Endothelial cell of umbilical vein (primary cell): Measurements from ENCODE around the gene RANGAP1. TPM values are rescaled to one million over a fixed set of nuclear protein-coding genes. Genes with fewer than 3 reads are reported as not detected.

Source experiments
- BruUV-seq: library from RNA; stranded (reverse); fragments of 400-500 nt; replicated peaks from 2 replicates; lab custom pipeline; 2021; lab: Mats Ljungman, UMichigan
- CTCF ChIA-PET: fragments of 300-600, 350-600 bp; sonication (Branson Sonifier 250); formaldehyde crosslinking; loops from one replicate; lab custom pipeline; 2021; ENCODE audit warnings: antibody characterized with exemption, inconsistent platforms; lab: Charles Lee
- POLR2A ChIA-PET: fragments of 300-600, 350-600 bp; sonication (Branson Sonifier 250); formaldehyde crosslinking; loops from one replicate; lab custom pipeline; 2021; ENCODE audit warnings: antibody characterized with exemption, inconsistent platforms; lab: Charles Lee
- DNase-seq: peaks from one replicate; pipeline ENCODE4 v3.0.0-alpha.2; 2011; ENCODE audit warnings: low read depth, low spot score
- FAIRE-seq: peaks from 2 replicates; lab custom pipeline; 2011; peaks lifted over from hg19 to GRCh38; lab: Jason Lieb, UNC
- H2AFZ ChIP-seq: 2 replicates; pipeline ENCODE4 v1.6.0; 2012; ENCODE audit warnings: low read depth, low read length, control low read depth, inconsistent platforms
- H3K27ac ChIP-seq: 2 replicates; pipeline ENCODE4 v1.5.1; 2011; ENCODE audit warnings: low read depth, mild to moderate bottlenecking, control low read depth, low read length, moderate library complexity; ENCODE audit not compliant: insufficient read depth
- H3K27me3 ChIP-seq, 2 experiments: 2 replicates each; pipeline versions ENCODE4 v1.6.0 to v1.6.1; 2011; ENCODE audit warnings: low read length in 2 of 2, mixed read lengths in 1 of 2; ENCODE audit not compliant: control insufficient read depth in 2 of 2, insufficient read depth in 2 of 2
- H3K36me3 ChIP-seq, 2 experiments: 2 replicates in 1 of 2; 3 replicates in 1 of 2; pipeline ENCODE4 v1.5.1; 2011; ENCODE audit warnings: low read length in 2 of 2, mild to moderate bottlenecking in 1 of 2, moderate library complexity in 1 of 2; ENCODE audit not compliant: control insufficient read depth in 2 of 2, insufficient read depth in 2 of 2; ENCODE audit errors: extremely low read depth in 1 of 2
- H3K4me1 ChIP-seq: 3 replicates; pipeline ENCODE4 v1.5.1; 2011; ENCODE audit warnings: mild to moderate bottlenecking, low read length; ENCODE audit not compliant: control insufficient read depth, insufficient read depth; ENCODE audit errors: extremely low read depth
- H3K4me2 ChIP-seq: 2 replicates; pipeline ENCODE4 v1.6.1; 2011; ENCODE audit warnings: low read length, control low read depth, mixed read lengths; ENCODE audit not compliant: insufficient read depth
- H3K4me3 ChIP-seq, 3 experiments: fragments of 200-600 bp in 1 of 3; sonication (generic), shearing (Covaris generic) in 1 of 3; replicated peaks in 1 of 3; 2 replicates each; pipeline ENCODE4 v1.5.1; 2011 to 2016; ENCODE audit warnings: control low read depth in 3 of 3, low read length in 3 of 3, mild to moderate bottlenecking in 2 of 3, inconsistent platforms in 1 of 3, low read depth in 1 of 3, moderate library complexity in 1 of 3; ENCODE audit not compliant: insufficient read depth in 1 of 3
- H3K79me2 ChIP-seq: 2 replicates; pipeline ENCODE4 v1.6.0; 2012; ENCODE audit warnings: low read length, inconsistent platforms; ENCODE audit not compliant: control insufficient read depth, insufficient read depth
- H3K9ac ChIP-seq: replicated peaks from 2 replicates; pipeline ENCODE3; 2011; ENCODE audit warnings: low read length, control low read depth; ENCODE audit not compliant: insufficient read depth; ENCODE audit errors: extremely low read depth
- H3K9me1 ChIP-seq: replicated peaks from 3 replicates; pipeline ENCODE4 v1.6.0; 2011; ENCODE audit warnings: mild to moderate bottlenecking, low read length; ENCODE audit not compliant: control insufficient read depth, insufficient read depth; ENCODE audit errors: extremely low read depth
- H3K9me3 ChIP-seq: replicated peaks from 2 replicates; pipeline ENCODE4 v1.5.1; 2012; ENCODE audit warnings: low read length, inconsistent platforms; ENCODE audit not compliant: control insufficient read depth, insufficient read depth
- H4K20me1 ChIP-seq: replicated peaks from 2 replicates; pipeline ENCODE3; 2011; ENCODE audit warnings: mild to moderate bottlenecking, low read length; ENCODE audit not compliant: control insufficient read depth, insufficient read depth; ENCODE audit errors: extremely low read depth
- EZH2 ChIP-seq: IDR thresholded peaks from 2 replicates; pipeline ENCODE4 v1.6.1; 2012; ENCODE audit warnings: borderline replicate concordance, low read depth, mild to moderate bottlenecking, moderate library complexity, low read length, inconsistent platforms; ENCODE audit not compliant: severe bottlenecking
- FOS ChIP-seq: IDR thresholded peaks from 2 replicates; pipeline ENCODE4 v1.6.1; 2011; ENCODE audit warnings: mild to moderate bottlenecking, low read length, moderate library complexity, borderline replicate concordance; ENCODE audit not compliant: insufficient read depth
- GATA2 ChIP-seq: IDR thresholded peaks from 2 replicates; pipeline ENCODE4 v1.7.0; 2011; ENCODE audit warnings: low read depth, mild to moderate bottlenecking, moderate library complexity, mixed read lengths, low read length; ENCODE audit not compliant: insufficient read length, insufficient read depth
- JUN ChIP-seq: IDR thresholded peaks from 2 replicates; pipeline ENCODE4 v1.6.1; 2011; ENCODE audit warnings: borderline replicate concordance, low read depth; ENCODE audit not compliant: insufficient read length, insufficient read depth
- MYC ChIP-seq: IDR thresholded peaks from one replicate; pipeline ENCODE4 v1.6.1; 2011; ENCODE audit warnings: mild to moderate bottlenecking, low read depth, low read length
- POLR2A ChIP-seq: IDR thresholded peaks from 2 replicates; pipeline ENCODE4 v1.6.1; 2012; ENCODE audit warnings: low read depth, mild to moderate bottlenecking, control low read depth, low read length
- POLR2AphosphoS5 ChIP-seq: IDR thresholded peaks from 2 replicates; pipeline ENCODE4 v1.6.1; 2012; ENCODE audit warnings: low read depth, mild to moderate bottlenecking, control low read depth, low read length, moderate library complexity; ENCODE audit not compliant: insufficient read depth
- dilution Hi-C: fragments of 300-500 bp; cut with MboI; formaldehyde crosslinking; loops from one replicate; pipeline ENCODE4 v1.15.0; 2019; ENCODE audit warnings: low sequenced_read_pairs; ENCODE audit not compliant: extremely low pct_ligation_motif_present
- intact Hi-C: fragments of 100-400 bp; cut with micrococcal nuclease; formaldehyde crosslinking; loops from one replicate; pipeline ENCODE4 v1.10.0; 2022
- polyA plus RNA-seq, 4 experiments: library from polyadenylated mRNA; depleted of rRNA in 3 of 4; stranded (reverse) in 3 of 4; unstranded in 1 of 4; fragments of >200 nt; gene quantifications; 2 replicates each; pipeline versions ENCODE4 v1.2.1 to v1.2.3, GENCODE V29; 2011 to 2012; ENCODE audit warnings: missing spikeins in 1 of 4
- total RNA-seq: library from RNA; stranded (reverse); gene quantifications from 2 replicates; pipeline ENCODE4 v1.2.3, GENCODE V29; 2021
- TF ChIP-seq, protein P1 (sequence below), 2 donors: IDR thresholded peaks; 1 replicate in 1 of 2; 2 replicates in 1 of 2; pipeline ENCODE4 v1.5.1; 2011; ENCODE audit warnings: low read length in 2 of 2, mild to moderate bottlenecking in 2 of 2, moderate library complexity in 2 of 2, control low read depth in 1 of 2, inconsistent platforms in 1 of 2, low read depth in 1 of 2; ENCODE audit not compliant: insufficient read depth in 1 of 2; ENCODE audit errors: extremely low read depth in 1 of 2
- TF ChIP-seq, protein P2 (sequence below): IDR thresholded peaks from 2 replicates; pipeline ENCODE4 v1.6.1; 2011; ENCODE audit not compliant: insufficient read depth, insufficient read length

Gene RANGAP1
- total and polyA plus RNA-seq, 2 donors (not counting 3 experiments of a cell fraction or from before 2014, with no cell fraction given), result 169 to 182 TPM

DNA sequence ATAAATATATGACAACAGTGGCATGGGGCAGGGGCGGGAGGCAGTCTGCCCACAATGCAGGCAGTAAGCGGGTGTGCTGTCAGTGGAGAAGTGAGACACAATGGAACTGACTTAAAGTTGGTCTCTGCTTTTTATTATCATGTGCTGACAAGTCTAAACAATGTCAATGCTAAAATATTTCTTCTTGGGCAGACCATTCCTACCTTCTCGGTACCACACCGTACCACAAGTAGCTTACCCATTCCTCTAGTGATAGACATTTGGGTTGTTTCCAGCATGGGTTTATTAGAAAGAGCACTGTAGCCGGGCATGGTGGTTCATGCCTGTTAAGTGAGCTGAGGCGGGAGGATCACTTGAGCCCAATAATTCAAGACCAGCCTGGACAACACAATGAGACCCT is 42.6 kb downstream of the RANGAP1 start:
- dilution Hi-C loops, result no loop called here
- intact Hi-C loops, result no loop called here
- CTCF ChIA-PET, result interaction anchor here (1.5 to 1.6 kb wide), 2 partner anchors 14 to 321 kb away, joined by 5 to 7 read pairs; no protein-coding TSS in a partner anchor
- Histone ChIP-seq H3K27ac (no peak overlapping the region), H3K27me3 (no peaks in the 10 kb centered on the region), H3K9me3 (no peaks in the 10 kb centered on the region), H3K4me1 (peaks cover under 1% of the 10 kb centered on the region), H3K4me2 (no peak overlapping the region), H2AFZ (no peak overlapping the region), H3K9ac (no peak overlapping the region), H3K79me2 (no peaks in the 10 kb centered on the region), H3K9me1 (no peaks in the 10 kb centered on the region), H4K20me1 (no peaks in the 10 kb centered on the region), H3K36me3 (peaks cover 3 to 29% of the 10 kb centered on the region in 2 experiments), H3K4me3 (no peak overlapping the region)
- DNase-seq (no peak), FAIRE-seq (no peak)
- TF ChIP-seq, protein P1, sequence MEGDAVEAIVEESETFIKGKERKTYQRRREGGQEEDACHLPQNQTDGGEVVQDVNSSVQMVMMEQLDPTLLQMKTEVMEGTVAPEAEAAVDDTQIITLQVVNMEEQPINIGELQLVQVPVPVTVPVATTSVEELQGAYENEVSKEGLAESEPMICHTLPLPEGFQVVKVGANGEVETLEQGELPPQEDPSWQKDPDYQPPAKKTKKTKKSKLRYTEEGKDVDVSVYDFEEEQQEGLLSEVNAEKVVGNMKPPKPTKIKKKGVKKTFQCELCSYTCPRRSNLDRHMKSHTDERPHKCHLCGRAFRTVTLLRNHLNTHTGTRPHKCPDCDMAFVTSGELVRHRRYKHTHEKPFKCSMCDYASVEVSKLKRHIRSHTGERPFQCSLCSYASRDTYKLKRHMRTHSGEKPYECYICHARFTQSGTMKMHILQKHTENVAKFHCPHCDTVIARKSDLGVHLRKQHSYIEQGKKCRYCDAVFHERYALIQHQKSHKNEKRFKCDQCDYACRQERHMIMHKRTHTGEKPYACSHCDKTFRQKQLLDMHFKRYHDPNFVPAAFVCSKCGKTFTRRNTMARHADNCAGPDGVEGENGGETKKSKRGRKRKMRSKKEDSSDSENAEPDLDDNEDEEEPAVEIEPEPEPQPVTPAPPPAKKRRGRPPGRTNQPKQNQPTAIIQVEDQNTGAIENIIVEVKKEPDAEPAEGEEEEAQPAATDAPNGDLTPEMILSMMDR (IDR thresholded peaks at IDR 0.05; ENCODE audit: extremely low read depth in 1 of 2, insufficient read depth in 1 of 2, low read depth in 1 of 2, low read length in 2 of 2), result no peak
- TF ChIP-seq MYC, result no peak
- TF ChIP-seq, protein P2, sequence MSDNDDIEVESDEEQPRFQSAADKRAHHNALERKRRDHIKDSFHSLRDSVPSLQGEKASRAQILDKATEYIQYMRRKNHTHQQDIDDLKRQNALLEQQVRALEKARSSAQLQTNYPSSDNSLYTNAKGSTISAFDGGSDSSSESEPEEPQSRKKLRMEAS, result no peak
- TF ChIP-seq POLR2A, result no peak
- no peak for TF ChIP-seq POLR2AphosphoS5
- no peak for TF ChIP-seq GATA2
- TF ChIP-seq EZH2, result no peak
- TF ChIP-seq JUN, result no peak
- TF ChIP-seq FOS, result no peak
- POLR2A ChIA-PET, result no interaction called here
- no TSS peak for BruUV-seq
